Vagina (tissue), 2 donors: Measurements from ENCODE around the gene CLEC4A. TPM values are rescaled to one million over a fixed set of nuclear protein-coding genes. Genes with fewer than 3 reads are reported as not detected.
"Not testable (repeated sequence)": the region's sequence is repeated elsewhere in the genome, so short reads cannot be mapped to it uniquely, and the experiment has no call there.

Source experiments
- DNase-seq, 2 donors: peaks; one replicate each; pipeline ENCODE4 v3.0.0-alpha.2; 2017; ENCODE audit errors: extremely low spot score in 2 of 2
- H3K27ac ChIP-seq: fragments of 200-600 bp; sonication (generic); one replicate; pipeline ENCODE4 v1.5.1; 2019
- H3K27me3 ChIP-seq: fragments of 200-600 bp; sonication (generic); one replicate; pipeline ENCODE4 v1.5.1; 2019
- H3K36me3 ChIP-seq, 2 donors: fragments of 200-600 bp; sonication (generic); one replicate each; pipeline ENCODE4 v1.5.1; 2017 to 2019
- H3K4me1 ChIP-seq: fragments of 200-600 bp; sonication (generic); one replicate; pipeline ENCODE4 v1.5.1; 2019
- H3K4me3 ChIP-seq, 2 donors: fragments of 200-600 bp; sonication (generic); 1 replicate in 1 of 2; 2 replicates in 1 of 2; pipeline ENCODE4 v1.5.1; 2016 to 2019
- H3K9me3 ChIP-seq: fragments of 200-600 bp; sonication (generic); one replicate; pipeline ENCODE4 v1.5.1; 2019
- CTCF ChIP-seq, 3 experiments: fragments of 450-650 bp in 2 of 3; fragments of 200-600 bp in 1 of 3; sonication (generic) in 1 of 3; IDR thresholded peaks; one replicate each; pipeline ENCODE4 v1.5.1; 2017 to 2019; ENCODE audit warnings: antibody characterized with exemption in 3 of 3, mild to moderate bottlenecking in 2 of 3, moderate library complexity in 2 of 3
- POLR2A ChIP-seq, 2 donors: fragments of 450-650 bp; IDR thresholded peaks; one replicate each; pipeline ENCODE4 v1.6.1; 2017; ENCODE audit warnings: antibody characterized with exemption in 2 of 2, mild to moderate bottlenecking in 2 of 2, moderate library complexity in 2 of 2
- POLR2AphosphoS5 ChIP-seq, 2 donors: sonication (generic); formaldehyde crosslinking; IDR thresholded peaks; one replicate each; pipeline ENCODE4 v1.9.0; 2017; ENCODE audit warnings: antibody characterized with exemption in 2 of 2, mild to moderate bottlenecking in 2 of 2, low read depth in 1 of 2; ENCODE audit not compliant: insufficient read depth in 1 of 2
- intact Hi-C: fragments of 100-400 bp; cut with DNase I; formaldehyde crosslinking; loops from one replicate; pipeline ENCODE4 v1.15.1; 2023
- total RNA-seq: library from RNA; depleted of rRNA; stranded (reverse); fragments of >200 nt; gene quantifications from one replicate; pipeline ENCODE4 v1.2.3, GENCODE V29; 2016

Gene CLEC4A
- total RNA-seq, 1 donor from 2014 or later: 2.2 TPM

GRCh38 chr12:8127138-8127537 lies 3.7 kb downstream of the CLEC4A start:
- TF ChIP-seq CTCF (IDR thresholded peaks at IDR 0.05): no peak
- TF ChIP-seq POLR2AphosphoS5 (IDR thresholded peaks at IDR 0.05; ENCODE audit: insufficient read depth in 1 of 2, low read depth in 1 of 2): no peak
- TF ChIP-seq POLR2A (IDR thresholded peaks at IDR 0.05): no peak
- intact Hi-C loops: no loop called here
- Histone ChIP-seq H3K36me3 (no peaks in the 10 kb centered on the region), H3K4me3 (no peak overlapping the region), H3K4me1 (no peaks in the 10 kb centered on the region), H3K27ac (no peak overlapping the region), H3K27me3 (no peaks in the 10 kb centered on the region), H3K9me3 (no peaks in the 10 kb centered on the region)
- no peak for DNase-seq

- H3K27ac ChIP-seq, intact Hi-C loops, H3K36me3 ChIP-seq, DNase-seq, H3K9me3 ChIP-seq, H3K4me3 ChIP-seq, H3K4me1 ChIP-seq, H3K27me3 ChIP-seq: not testable (repeated sequence)
These were observed 10.4 kb downstream of the CLEC4A start for GRCh38 chr12:8133636-8134397.

- DNase-seq, H3K27me3 ChIP-seq, H3K9me3 ChIP-seq, H3K36me3 ChIP-seq, H3K4me3 ChIP-seq, intact Hi-C loops, H3K4me1 ChIP-seq, H3K27ac ChIP-seq: not testable (repeated sequence)
These were observed 11.0 kb downstream of the CLEC4A start for GRCh38 chr12:8134398-8134930.

GRCh38 chr12:8141647-8142046 lies 18.2 kb downstream of the CLEC4A start:
- H3K4me3 ChIP-seq, H3K9me3 ChIP-seq, H3K36me3 ChIP-seq, H3K27ac ChIP-seq, H3K4me1 ChIP-seq, H3K27me3 ChIP-seq, intact Hi-C loops, DNase-seq: not testable (repeated sequence)

- Histone ChIP-seq H3K27me3 (no peaks in the 10 kb centered on the region), H3K27ac (no peak overlapping the region), H3K36me3 (no peaks in the 10 kb centered on the region), H3K4me3 (no peak overlapping the region), H3K4me1 (no peaks in the 10 kb centered on the region), H3K9me3 (no peaks in the 10 kb centered on the region)
- no peak for DNase-seq
- TF ChIP-seq CTCF (IDR thresholded peaks at IDR 0.05) (no peak), POLR2A (IDR thresholded peaks at IDR 0.05) (no peak), POLR2AphosphoS5 (IDR thresholded peaks at IDR 0.05; ENCODE audit: insufficient read depth in 1 of 2, low read depth in 1 of 2) (no peak)
- intact Hi-C loops: no loop called here
These were observed 19.8 kb downstream of the CLEC4A start for GRCh38 chr12:8143261-8143660.

- peak overlapping the region; percentile 25 to 33 for H3K4me3 ChIP-seq
- no peaks in the 10 kb centered on the region for H3K9me3 ChIP-seq
- H3K27ac ChIP-seq: peak overlapping the region; percentile 36
- no peaks in the 10 kb centered on the region for H3K4me1 ChIP-seq
- DNase-seq: no peak
- no peaks in the 10 kb centered on the region for H3K27me3 ChIP-seq
- no peaks in the 10 kb centered on the region for H3K36me3 ChIP-seq
- TF ChIP-seq POLR2AphosphoS5 (IDR thresholded peaks at IDR 0.05; ENCODE audit: insufficient read depth in 1 of 2, low read depth in 1 of 2) (peak in 1 of 2 donors; percentile 41), CTCF (IDR thresholded peaks at IDR 0.05) (no peak)
- intact Hi-C loops: no loop called here
These were observed 22.5 kb downstream of the CLEC4A start for GRCh38 chr12:8145754-8146441.
